Neural progenitor cell (in vitro differentiated cells): Measurements from ENCODE around the gene CDK5R1. TPM values are rescaled to one million over a fixed set of nuclear protein-coding genes. Genes with fewer than 3 reads are reported as not detected.

Source experiments
- DNase-seq: peaks from one replicate; pipeline ENCODE4 v3.0.0-alpha.2; 2016; ENCODE audit warnings: low spot score
- H2AFZ ChIP-seq: fragments of 200-600 bp; sonication (generic); replicated peaks from 2 replicates; pipeline ENCODE4 v1.6.1; 2016; ENCODE audit warnings: antibody characterized with exemption
- H3F3A ChIP-seq: fragments of 200-600 bp; sonication (generic); 2 replicates; pipeline ENCODE4 v1.6.1; 2016; ENCODE audit warnings: antibody characterized with exemption, low read depth
- H3K27ac ChIP-seq: fragments of 200-600 bp; sonication (generic); 2 replicates; pipeline ENCODE4 v1.5.1; 2016; ENCODE audit warnings: mild to moderate bottlenecking
- H3K27me3 ChIP-seq: fragments of 200-600 bp; sonication (generic); 2 replicates; pipeline ENCODE4 v1.6.1; 2016; ENCODE audit warnings: mild to moderate bottlenecking, moderate library complexity
- H3K36me3 ChIP-seq: fragments of 200-600 bp; sonication (generic); 2 replicates; pipeline ENCODE4 v1.5.1; 2016
- H3K4me1 ChIP-seq: fragments of 200-600 bp; sonication (generic); 2 replicates; pipeline ENCODE4 v1.6.1; 2016; ENCODE audit warnings: mixed run types
- H3K4me2 ChIP-seq: fragments of 200-600 bp; sonication (generic); 2 replicates; pipeline ENCODE4 v1.6.1; 2016
- H3K4me3 ChIP-seq: fragments of 200-600 bp; sonication (generic); 2 replicates; pipeline ENCODE4 v1.5.1; 2016
- H3K79me2 ChIP-seq: fragments of 200-600 bp; sonication (generic); 2 replicates; pipeline ENCODE4 v1.6.1; 2016; ENCODE audit warnings: low read depth
- H3K9ac ChIP-seq: fragments of 200-600 bp; sonication (generic); 2 replicates; pipeline ENCODE4 v1.6.1; 2016
- H3K9me3 ChIP-seq: fragments of 200-600 bp; sonication (generic); 2 replicates; pipeline ENCODE4 v1.5.1; 2016; ENCODE audit warnings: low read depth
- H4K20me1 ChIP-seq: fragments of 200-600 bp; sonication (generic); 2 replicates; pipeline ENCODE4 v1.6.1; 2016; ENCODE audit warnings: low read depth
- H3K27ac Mint-ChIP-seq: 3 replicates; pipeline ENCODE4 v1.8.0; 2021; ENCODE audit warnings: mixed read lengths
- H3K27me3 Mint-ChIP-seq: 2 replicates; pipeline ENCODE4 v1.8.0; 2022; ENCODE audit warnings: low read depth, mild to moderate bottlenecking, inconsistent platforms, moderate library complexity, mixed read lengths; ENCODE audit not compliant: insufficient read depth
- H3K36me3 Mint-ChIP-seq: 3 replicates; pipeline ENCODE4 v1.8.0; 2021; ENCODE audit warnings: mixed read lengths
- H3K4me1 Mint-ChIP-seq: 3 replicates; pipeline ENCODE4 v1.8.0; 2021; ENCODE audit warnings: mixed read lengths
- H3K4me3 Mint-ChIP-seq: 3 replicates; pipeline ENCODE4 v1.8.0; 2021; ENCODE audit warnings: mild to moderate bottlenecking, moderate library complexity, mixed read lengths
- H3K9me3 Mint-ChIP-seq: 3 replicates; pipeline ENCODE4 v1.8.0; 2020; ENCODE audit warnings: mixed read lengths
- CTCF ChIP-seq: fragments of 200-600 bp; sonication (generic); IDR thresholded peaks from 2 replicates; pipeline ENCODE4 v1.5.1; 2017; ENCODE audit warnings: antibody characterized with exemption, mild to moderate bottlenecking
- EZH2 ChIP-seq: fragments of 200-600 bp; sonication (generic); IDR thresholded peaks from 2 replicates; pipeline ENCODE4 v1.6.1; 2017; ENCODE audit warnings: antibody characterized with exemption, mild to moderate bottlenecking, moderate library complexity
- EZH2phosphoT487 ChIP-seq: fragments of 200-600 bp; sonication (generic); IDR thresholded peaks from 2 replicates; pipeline ENCODE4 v1.6.1; 2017; ENCODE audit warnings: antibody characterized with exemption
- total RNA-seq: library from RNA; depleted of rRNA; stranded (reverse); fragments of >200 nt; gene quantifications from 2 replicates; pipeline ENCODE4 v1.2.3, GENCODE V29; 2015; ENCODE audit warnings: low replicate concordance

The CDK5R1 gene
- total RNA-seq, 1 donor from 2014 or later, result 6.9 TPM

DNA sequence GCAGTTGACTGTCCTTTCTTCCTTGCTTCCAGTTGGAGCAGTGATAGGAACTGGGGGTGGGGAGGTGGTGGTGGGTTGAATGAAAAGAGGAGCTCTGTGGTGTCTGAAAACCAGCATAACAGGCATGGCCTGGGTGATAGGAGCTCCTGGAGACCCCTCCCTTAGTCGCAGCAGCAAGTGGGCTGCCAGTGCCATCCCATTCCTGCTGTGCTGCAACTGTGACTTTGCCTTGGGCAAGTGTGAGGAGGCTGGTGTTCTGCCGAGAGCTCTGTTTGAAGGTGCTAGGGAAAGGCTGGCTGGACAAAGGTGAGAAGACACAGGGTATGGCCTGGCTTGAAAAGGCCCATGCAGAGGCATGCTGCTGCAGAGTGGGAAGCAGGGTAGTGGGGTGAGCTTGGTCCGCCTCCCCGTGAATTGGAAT lies 2.7 kb upstream of the CDK5R1 start:
- Mint-ChIP-seq H3K27me3 (peaks cover 2% of the 10 kb centered on the region), H3K9me3 (no peaks in the 10 kb centered on the region), H3K27ac (peak overlapping the region; percentile 67), H3K4me3 (peak overlapping the region; percentile 34), H3K4me1 (peaks cover 55% of the 10 kb centered on the region), H3K36me3 (peaks cover 32% of the 10 kb centered on the region)
- H3F3A ChIP-seq, result peaks cover 51% of the 10 kb centered on the region
- no peak for DNase-seq
- peaks cover 22% of the 10 kb centered on the region for H4K20me1 ChIP-seq
- no peaks in the 10 kb centered on the region for H3K27me3 ChIP-seq
- H3K9me3 ChIP-seq, result no peaks in the 10 kb centered on the region
- H3K4me3 ChIP-seq, result no peak overlapping the region
- H2AFZ ChIP-seq, result no peak overlapping the region
- peaks cover 40% of the 10 kb centered on the region for H3K4me1 ChIP-seq
- no peak for TF ChIP-seq EZH2phosphoT487
- TF ChIP-seq EZH2, result no peak
- no peak for TF ChIP-seq CTCF
- no peak overlapping the region for H3K27ac ChIP-seq
- H3K79me2 ChIP-seq, result peaks cover 13% of the 10 kb centered on the region
- peak overlapping the region; percentile 61 for H3K4me2 ChIP-seq
- H3K36me3 ChIP-seq, result no peaks in the 10 kb centered on the region
- no peak overlapping the region for H3K9ac ChIP-seq

- Mint-ChIP-seq H3K9me3 (no peaks in the 10 kb centered on the region), H3K4me1 (peaks cover 60% of the 10 kb centered on the region), H3K4me3 (peak overlapping the region; percentile 46), H3K36me3 (peaks cover 29% of the 10 kb centered on the region), H3K27me3 (peaks cover 3% of the 10 kb centered on the region), H3K27ac (peak overlapping the region; percentile 29)
- no peak for TF ChIP-seq CTCF
- TF ChIP-seq EZH2phosphoT487, result no peak
- TF ChIP-seq EZH2, result no peak
- Histone ChIP-seq H3K4me1 (peaks cover 45% of the 10 kb centered on the region), H3K9ac (no peak overlapping the region), H3K27ac (no peak overlapping the region), H2AFZ (no peak overlapping the region), H3F3A (peaks cover 51% of the 10 kb centered on the region), H3K4me2 (no peak overlapping the region), H3K4me3 (no peak overlapping the region), H3K79me2 (peaks cover 19% of the 10 kb centered on the region), H3K27me3 (no peaks in the 10 kb centered on the region), H3K36me3 (no peaks in the 10 kb centered on the region), H3K9me3 (no peaks in the 10 kb centered on the region), H4K20me1 (peaks cover 28% of the 10 kb centered on the region)
- no peak for DNase-seq
These were observed 2.2 kb upstream of the CDK5R1 start for GRCh38 chr17:32484628-32485027.

GRCh38 chr17:32485261-32486110 lies 1.3 kb upstream of the CDK5R1 start:
- Histone ChIP-seq H3K27ac (no peak overlapping the region), H2AFZ (peak overlapping the region; percentile 79)

More at GRCh38 chr17:32485261-32486110, 1.3 kb upstream of the CDK5R1 start:
- H3K9me3 Mint-ChIP-seq, result no peaks in the 10 kb centered on the region
- H3K4me3 ChIP-seq, result no peak overlapping the region
- peak overlapping the region; percentile 71 for H3K4me2 ChIP-seq
- peaks cover 69% of the 10 kb centered on the region for H3K4me1 Mint-ChIP-seq
- no peaks in the 10 kb centered on the region for H3K27me3 ChIP-seq
- peaks cover 46% of the 10 kb centered on the region for H3F3A ChIP-seq
- H3K4me3 Mint-ChIP-seq, result peak overlapping the region; percentile 85
- peaks cover 5% of the 10 kb centered on the region for H3K27me3 Mint-ChIP-seq
- peaks cover 37% of the 10 kb centered on the region for H4K20me1 ChIP-seq
- H3K79me2 ChIP-seq, result peaks cover 28% of the 10 kb centered on the region
- H3K36me3 ChIP-seq, result no peaks in the 10 kb centered on the region
- no peak for DNase-seq
- TF ChIP-seq EZH2 (no peak), CTCF (no peak), EZH2phosphoT487 (no peak)
- H3K36me3 Mint-ChIP-seq, result peaks cover 27% of the 10 kb centered on the region
- no peaks in the 10 kb centered on the region for H3K9me3 ChIP-seq
- H3K9ac ChIP-seq, result no peak overlapping the region
- H3K27ac Mint-ChIP-seq, result peak overlapping the region; percentile 53
- peaks cover 52% of the 10 kb centered on the region for H3K4me1 ChIP-seq
